IPS-18c (cell line): ENCODE results near the gene CTSK.
"Not testable (repeated sequence)": the region's sequence is repeated elsewhere in the genome, so short reads cannot be mapped to it uniquely, and the experiment has no call there.

Experiments
- H3K4me3 ChIP-seq: 2 replicates; pipeline ENCODE4 v1.7.0; 2013; ENCODE audit warnings: low read depth, mild to moderate bottlenecking, low read length, moderate library complexity; ENCODE audit not compliant: insufficient read depth
- H3K9me3 ChIP-seq: one replicate; pipeline ENCODE4 v1.6.1; 2013; ENCODE audit warnings: mild to moderate bottlenecking, low read length, moderate library complexity; ENCODE audit not compliant: control insufficient read depth, insufficient read depth

Gene CTSK

GRCh38 chr1:150775931-150776505, 32.0 kb downstream of the CTSK start:
- H3K4me3 ChIP-seq = not testable (repeated sequence)

DNA sequence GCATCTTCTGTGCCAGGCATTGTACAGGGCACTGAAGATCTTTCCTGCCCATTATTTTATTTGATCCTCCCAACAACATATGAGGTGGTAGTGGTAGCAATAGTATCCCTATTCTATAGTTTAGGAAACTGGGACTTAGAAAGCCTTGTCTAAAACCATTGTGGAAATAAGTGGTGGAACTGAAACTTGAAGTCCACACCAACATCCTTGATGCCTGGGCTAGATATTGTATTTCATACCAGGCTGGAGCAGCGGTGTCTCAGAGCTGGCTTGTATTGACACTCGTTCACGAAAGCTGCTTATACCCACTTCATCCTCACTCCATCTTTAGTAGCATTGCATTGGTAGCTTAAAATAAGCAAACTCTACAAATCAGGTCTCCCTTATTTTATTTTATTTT, 32.8 kb downstream of the CTSK start:
- Histone ChIP-seq H3K9me3 (peaks cover 2% of the 10 kb centered on the region), H3K4me3 (no peak overlapping the region)

More at GRCh38 chr1:150775931-150776505, 32.0 kb downstream of the CTSK start:
- H3K9me3 ChIP-seq = not testable (repeated sequence)

- H3K9me3 ChIP-seq = no peaks in the 10 kb centered on the region
- H3K4me3 ChIP-seq = no peak overlapping the region
Observed at GRCh38 chr1:150772326-150772725, 35.7 kb downstream of the CTSK start.

DNA sequence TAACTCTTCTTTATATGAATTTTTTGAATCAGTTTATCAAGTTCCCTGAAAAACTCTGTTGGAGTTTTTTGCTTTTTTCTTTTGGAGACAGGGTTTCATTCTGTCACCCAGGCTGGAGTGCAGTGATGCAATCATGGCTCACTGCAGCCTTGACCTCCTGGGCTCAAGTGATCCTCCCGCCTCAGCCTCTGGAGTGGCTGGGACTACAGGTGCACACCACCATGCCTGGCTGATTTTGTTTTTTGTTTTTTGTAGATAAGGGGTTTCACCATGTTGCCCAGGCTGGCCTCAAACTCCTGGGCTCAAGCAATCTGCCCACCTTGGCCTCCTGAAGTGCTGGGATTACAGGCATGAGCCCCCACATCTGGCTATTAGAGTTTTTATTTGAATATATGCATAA, 40.4 kb downstream of the CTSK start:
- not testable (repeated sequence) for H3K9me3 ChIP-seq, H3K4me3 ChIP-seq

- H3K9me3 ChIP-seq, H3K4me3 ChIP-seq: not testable (repeated sequence)
Observed at GRCh38 chr1:150765977-150766301, 42.1 kb downstream of the CTSK start.

- Histone ChIP-seq H3K9me3 (no peaks in the 10 kb centered on the region), H3K4me3 (no peak within 1 kb of the TSS)
Observed at GRCh38 chr1:150765296-150765976, 42.6 kb downstream of the CTSK start, which contains the start of gene CTSS. Gene CTSS (minus strand): TSS chr1:150765778. CDS start chr1:150764763, 1,015 bp downstream.

DNA sequence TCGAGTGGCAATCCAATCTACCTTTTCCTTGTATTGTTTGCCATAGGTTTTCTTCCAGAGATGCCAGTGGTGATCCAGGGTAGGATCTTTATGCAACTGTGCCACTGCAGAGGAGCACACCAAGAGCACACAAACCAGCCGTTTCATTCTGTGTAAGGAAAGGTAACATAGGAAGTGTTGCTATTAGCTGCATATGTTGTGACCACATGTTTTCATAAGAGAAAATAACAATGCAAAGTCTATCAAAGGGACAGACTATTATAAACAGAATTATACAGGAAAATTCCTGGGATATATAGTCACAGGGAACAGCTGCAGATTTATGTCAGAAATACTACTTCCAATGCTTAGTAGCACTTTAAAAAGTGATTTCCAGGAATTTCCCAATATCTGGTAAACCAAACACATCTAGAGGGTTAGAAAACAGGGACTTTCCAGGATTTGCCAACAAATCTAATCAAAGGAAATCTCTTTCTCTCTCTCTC, 43.4 kb downstream of the CTSK start:
- Histone ChIP-seq H3K9me3 (no peaks in the 10 kb centered on the region), H3K4me3 (no peak overlapping the region)

DNA sequence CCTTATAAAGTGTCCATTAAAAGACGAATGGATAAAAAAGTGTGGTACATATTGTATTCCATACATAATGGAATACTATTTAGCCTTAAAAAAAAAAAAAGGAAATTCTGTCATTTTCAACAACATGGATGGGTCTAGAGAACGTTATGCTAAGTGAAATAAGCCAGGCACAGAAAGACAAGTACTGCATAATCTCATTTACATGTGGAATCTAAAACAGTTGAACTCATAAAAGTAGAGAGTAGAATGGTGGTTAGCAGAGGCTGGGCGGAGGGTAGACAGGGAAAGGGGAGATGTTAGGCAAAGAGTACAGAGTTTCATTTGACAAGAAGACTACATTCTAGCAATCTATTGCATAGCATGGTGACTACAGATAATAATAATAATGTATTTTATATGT, 45.0 kb downstream of the CTSK start:
- H3K4me3 ChIP-seq = no peak overlapping the region
- H3K9me3 ChIP-seq = no peaks in the 10 kb centered on the region

DNA sequence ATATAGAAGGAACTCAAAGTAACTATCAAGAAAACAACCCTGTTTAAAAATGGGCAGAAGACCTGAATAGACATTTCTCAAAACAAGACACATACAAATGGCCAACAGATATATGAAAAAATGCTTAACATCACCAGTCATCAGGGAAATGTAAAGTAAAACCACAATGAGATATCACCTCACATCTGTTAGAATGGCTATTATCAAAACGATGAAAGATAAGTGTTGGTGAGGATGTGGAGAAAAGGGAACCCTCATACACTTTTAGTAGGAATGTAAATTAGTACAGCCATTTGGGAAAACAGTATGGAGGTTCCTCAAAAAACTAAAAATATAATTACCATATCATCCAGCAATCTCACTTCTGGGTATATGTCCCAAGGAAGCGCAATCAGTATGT, 45.5 kb downstream of the CTSK start:
- Histone ChIP-seq H3K9me3 (no peaks in the 10 kb centered on the region), H3K4me3 (no peak overlapping the region)

DNA sequence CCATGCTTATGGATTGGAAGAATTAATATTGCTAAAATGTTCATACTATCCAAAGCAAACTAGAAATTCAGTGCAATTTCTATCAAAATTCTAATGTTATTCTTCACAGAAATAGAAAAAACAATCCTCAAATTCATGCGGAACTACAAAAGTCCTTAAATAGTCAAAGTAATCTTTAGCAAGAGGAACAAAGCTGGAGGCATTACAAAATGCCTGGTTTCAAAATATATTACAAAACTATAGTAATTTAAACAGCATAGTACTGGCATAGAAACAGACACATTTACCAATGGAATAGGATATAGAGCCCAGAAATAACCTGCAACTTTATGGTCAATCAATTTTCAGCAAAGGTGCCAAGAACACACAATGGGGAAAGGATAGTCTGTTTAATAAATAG, 46.3 kb downstream of the CTSK start:
- Histone ChIP-seq H3K9me3 (no peaks in the 10 kb centered on the region), H3K4me3 (no peak overlapping the region)

- Histone ChIP-seq H3K9me3 (no peaks in the 10 kb centered on the region), H3K4me3 (no peak overlapping the region)
Observed at GRCh38 chr1:150760013-150760412, 48.0 kb downstream of the CTSK start.

GRCh38 chr1:150753416-150753815, 54.6 kb downstream of the CTSK start:
- Histone ChIP-seq H3K9me3 (no peaks in the 10 kb centered on the region), H3K4me3 (no peak overlapping the region)

DNA sequence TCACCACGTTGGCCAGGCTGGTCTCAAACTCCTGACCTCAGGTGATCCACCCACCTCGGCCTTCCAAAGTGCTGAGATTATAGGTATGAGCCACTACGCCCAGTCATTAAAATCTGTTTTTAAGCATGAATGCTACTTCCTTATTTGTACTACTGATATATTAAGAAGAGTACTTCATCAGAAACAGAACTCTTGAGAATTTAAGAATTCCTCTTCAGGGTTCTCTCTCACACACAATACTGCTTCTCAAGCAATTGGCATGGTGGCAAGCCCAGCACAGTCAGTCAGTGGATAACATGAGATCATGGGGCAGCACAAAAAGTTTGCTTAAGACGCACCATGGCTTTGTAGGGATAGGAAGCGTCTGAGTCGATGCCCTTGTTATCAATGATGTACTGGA, 56.6 kb downstream of the CTSK start:
- Histone ChIP-seq H3K4me3 (no peak overlapping the region), H3K9me3 (no peaks in the 10 kb centered on the region)

DNA sequence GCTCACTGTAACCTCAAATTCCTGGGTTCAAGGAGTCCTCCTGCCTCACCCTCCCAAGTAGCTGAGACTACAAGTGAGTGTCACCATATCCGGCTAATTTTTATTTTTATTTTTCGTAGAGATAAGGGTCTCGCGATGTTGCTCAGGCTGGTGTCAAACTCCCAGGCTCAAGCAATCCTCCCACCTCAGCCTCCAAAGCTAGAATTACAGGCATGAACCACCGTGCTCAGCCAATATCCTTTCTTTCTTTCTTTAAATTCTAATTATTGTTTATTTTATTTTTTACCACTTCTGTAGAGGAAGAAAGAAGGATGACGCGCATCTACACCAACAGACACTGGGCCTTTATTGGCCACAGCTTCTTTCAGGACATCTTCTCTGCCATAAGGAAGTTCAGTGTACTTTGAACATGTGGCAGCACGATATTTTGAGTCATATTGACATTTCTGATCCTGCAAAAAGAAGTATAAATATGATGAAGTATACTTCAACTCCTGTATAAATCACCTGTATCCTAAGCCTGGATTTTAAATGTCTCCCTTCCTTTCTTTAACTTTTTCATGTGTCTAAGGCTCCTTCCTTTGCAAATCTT, 58.2 kb downstream of the CTSK start:
- H3K4me3 ChIP-seq = no peak overlapping the region
- H3K9me3 ChIP-seq = no peaks in the 10 kb centered on the region

- no peak overlapping the region for H3K4me3 ChIP-seq
- no peaks in the 10 kb centered on the region for H3K9me3 ChIP-seq
Observed at GRCh38 chr1:150748878-150749719, 59.0 kb downstream of the CTSK start.
